Measurements from ENCODE around the gene ITIH4.

DNA sequence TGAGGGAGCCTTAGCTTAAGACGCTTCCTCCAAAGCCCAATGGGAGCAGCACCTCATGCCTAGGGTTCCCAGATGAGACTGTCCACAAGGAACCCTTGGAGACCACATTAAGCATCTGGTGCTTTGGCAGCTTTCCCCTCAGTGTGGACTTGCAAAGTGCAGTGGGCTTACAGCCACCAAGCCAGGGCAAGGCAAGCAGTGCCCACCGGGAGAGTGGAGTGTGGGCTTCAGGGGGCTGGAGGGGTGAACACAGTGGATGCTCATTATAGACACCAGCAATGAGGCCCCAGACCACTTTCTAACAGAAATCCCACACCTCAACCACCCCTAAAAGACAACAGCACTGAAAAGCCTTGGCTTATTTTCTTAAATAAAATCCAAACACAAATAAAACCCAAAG is 13.4 kb upstream of the ITIH4 start:
- TF ChIP-seq, protein P1, sequence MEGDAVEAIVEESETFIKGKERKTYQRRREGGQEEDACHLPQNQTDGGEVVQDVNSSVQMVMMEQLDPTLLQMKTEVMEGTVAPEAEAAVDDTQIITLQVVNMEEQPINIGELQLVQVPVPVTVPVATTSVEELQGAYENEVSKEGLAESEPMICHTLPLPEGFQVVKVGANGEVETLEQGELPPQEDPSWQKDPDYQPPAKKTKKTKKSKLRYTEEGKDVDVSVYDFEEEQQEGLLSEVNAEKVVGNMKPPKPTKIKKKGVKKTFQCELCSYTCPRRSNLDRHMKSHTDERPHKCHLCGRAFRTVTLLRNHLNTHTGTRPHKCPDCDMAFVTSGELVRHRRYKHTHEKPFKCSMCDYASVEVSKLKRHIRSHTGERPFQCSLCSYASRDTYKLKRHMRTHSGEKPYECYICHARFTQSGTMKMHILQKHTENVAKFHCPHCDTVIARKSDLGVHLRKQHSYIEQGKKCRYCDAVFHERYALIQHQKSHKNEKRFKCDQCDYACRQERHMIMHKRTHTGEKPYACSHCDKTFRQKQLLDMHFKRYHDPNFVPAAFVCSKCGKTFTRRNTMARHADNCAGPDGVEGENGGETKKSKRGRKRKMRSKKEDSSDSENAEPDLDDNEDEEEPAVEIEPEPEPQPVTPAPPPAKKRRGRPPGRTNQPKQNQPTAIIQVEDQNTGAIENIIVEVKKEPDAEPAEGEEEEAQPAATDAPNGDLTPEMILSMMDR (IDR thresholded peaks at IDR 0.05; ENCODE audit: insufficient read depth, low read depth, low read length) = no peak
- no peak for TF ChIP-seq EZH2 (IDR thresholded peaks at IDR 0.05; ENCODE audit: insufficient read depth, low read length)

Measured in astrocyte (in vitro differentiated cells and primary cell).